NOMO-1 treated with DMSO at 0.1 percent for 48 hours (cell line): ENCODE data around the gene DCLK2.

ENCODE experiments used
- DNase-seq: peaks from one replicate; lab custom pipeline; 2025; ENCODE audit not compliant: unreplicated experiment; lab: John Stamatoyannopoulos, UW

The DCLK2 gene

GRCh38 chr4:150234246-150234645 is 156.0 kb downstream of the DCLK2 start:
- no peak for DNase-seq

- no peak for DNase-seq
Observed at GRCh38 chr4:150235317-150235716, 157.1 kb downstream of the DCLK2 start.

- DNase-seq = no peak
Observed at GRCh38 chr4:150235808-150236271, 157.6 kb downstream of the DCLK2 start.

GRCh38 chr4:150236626-150237025 is 158.4 kb downstream of the DCLK2 start:
- DNase-seq = no peak

GRCh38 chr4:150237110-150237872 is 159.0 kb downstream of the DCLK2 start:
- no peak for DNase-seq

- DNase-seq = no peak
Observed at GRCh38 chr4:150238591-150238990, 160.3 kb downstream of the DCLK2 start.

GRCh38 chr4:150240011-150240410 is 161.8 kb downstream of the DCLK2 start:
- no peak for DNase-seq

- no peak for DNase-seq
Observed at GRCh38 chr4:150242820-150243458, 164.7 kb downstream of the DCLK2 start.

GRCh38 chr4:150243932-150244331 is 165.7 kb downstream of the DCLK2 start:
- DNase-seq = no peak

GRCh38 chr4:150244600-150244999 is 166.4 kb downstream of the DCLK2 start:
- no peak for DNase-seq

GRCh38 chr4:150247184-150247583 is 168.9 kb downstream of the DCLK2 start:
- DNase-seq = no peak

GRCh38 chr4:150248181-150248580 is 169.9 kb downstream of the DCLK2 start:
- no peak for DNase-seq

- no peak for DNase-seq
Observed at GRCh38 chr4:150250293-150250997, 172.2 kb downstream of the DCLK2 start.

- DNase-seq = no peak
Observed at GRCh38 chr4:150250998-150251651, 172.9 kb downstream of the DCLK2 start.

- DNase-seq = no peak
Observed at GRCh38 chr4:150251752-150252190, 173.5 kb downstream of the DCLK2 start.

- no peak for DNase-seq
Observed at GRCh38 chr4:150252306-150252705, 174.1 kb downstream of the DCLK2 start.

GRCh38 chr4:150252741-150253140 is 174.5 kb downstream of the DCLK2 start:
- no peak for DNase-seq

- DNase-seq = no peak
Observed at GRCh38 chr4:150253416-150253815, 175.2 kb downstream of the DCLK2 start.

GRCh38 chr4:150253965-150254630 is 175.9 kb downstream of the DCLK2 start:
- DNase-seq = no peak

GRCh38 chr4:150255610-150256224 is 177.5 kb downstream of the DCLK2 start:
- DNase-seq = no peak
